ENCODE measurements around the gene DUSP6.

DUSP6 gene

GRCh38 chr12:89389755-89390661 lies 37.7 kb upstream of the DUSP6 start:
- Histone ChIP-seq H3K4me1 (peaks cover 14% of the 10 kb centered on the region), H3K27ac (no peak overlapping the region), H3K36me3 (no peaks in the 10 kb centered on the region), H3K4me2 (peak overlapping the region; percentile 11), H3K4me3 (no peak overlapping the region), H3K9ac (no peak overlapping the region), H3K27me3 (no peaks in the 10 kb centered on the region), H4K20me1 (no peaks in the 10 kb centered on the region), H3K9me3 (no peaks in the 10 kb centered on the region)
- no peak for TF ChIP-seq Cebpa-rat (IDR thresholded peaks at IDR 0.05)

GRCh38 chr12:89386138-89386537 lies 33.8 kb upstream of the DUSP6 start:
- H3K4me2 ChIP-seq = no peak overlapping the region
- H3K36me3 ChIP-seq = no peaks in the 10 kb centered on the region
- TF ChIP-seq Cebpa-rat (IDR thresholded peaks at IDR 0.05) = no peak
- no peak overlapping the region for H3K27ac ChIP-seq
- H3K4me3 ChIP-seq = no peak overlapping the region
- no peak overlapping the region for H3K9ac ChIP-seq
- H3K4me1 ChIP-seq = peaks cover 32% of the 10 kb centered on the region
- no peaks in the 10 kb centered on the region for H3K9me3 ChIP-seq
- H3K27me3 ChIP-seq = no peaks in the 10 kb centered on the region
- no peaks in the 10 kb centered on the region for H4K20me1 ChIP-seq

- H3K9ac ChIP-seq = no peak overlapping the region
- no peaks in the 10 kb centered on the region for H3K27me3 ChIP-seq
- H3K27ac ChIP-seq = no peak overlapping the region
- no peaks in the 10 kb centered on the region for H3K36me3 ChIP-seq
- peaks cover 22% of the 10 kb centered on the region for H3K4me1 ChIP-seq
- peak overlapping the region; percentile 72; the same call in 1 of the 2 replicates for H3K4me2 ChIP-seq
- no peak for TF ChIP-seq Cebpa-rat (IDR thresholded peaks at IDR 0.05)
- H3K9me3 ChIP-seq = no peaks in the 10 kb centered on the region
- no peak overlapping the region for H3K4me3 ChIP-seq
- no peaks in the 10 kb centered on the region for H4K20me1 ChIP-seq
These were observed 32.5 kb upstream of the DUSP6 start for GRCh38 chr12:89384807-89385206.

- Histone ChIP-seq H3K4me1 (peaks cover 19% of the 10 kb centered on the region), H4K20me1 (no peaks in the 10 kb centered on the region), H3K4me2 (peak overlapping the region; percentile 72), H3K27ac (no peak overlapping the region), H3K9me3 (no peaks in the 10 kb centered on the region), H3K36me3 (no peaks in the 10 kb centered on the region), H3K27me3 (no peaks in the 10 kb centered on the region), H3K9ac (no peak overlapping the region), H3K4me3 (no peak overlapping the region)
- no peak for TF ChIP-seq Cebpa-rat (IDR thresholded peaks at IDR 0.05)
These were observed 31.9 kb upstream of the DUSP6 start for GRCh38 chr12:89384050-89384758.

GRCh38 chr12:89383235-89384049 lies 31.1 kb upstream of the DUSP6 start:
- H3K4me2 ChIP-seq = peak overlapping the region; percentile 72

GRCh38 chr12:89382328-89382727 lies 30.0 kb upstream of the DUSP6 start:
- no peak overlapping the region for H3K4me3 ChIP-seq
- H3K4me1 ChIP-seq = peaks cover 26% of the 10 kb centered on the region
- H3K9me3 ChIP-seq = no peaks in the 10 kb centered on the region
- no peaks in the 10 kb centered on the region for H4K20me1 ChIP-seq
- H3K4me2 ChIP-seq = no peak overlapping the region
- no peak for TF ChIP-seq Cebpa-rat (IDR thresholded peaks at IDR 0.05)
- H3K27me3 ChIP-seq = no peaks in the 10 kb centered on the region
- no peak overlapping the region for H3K9ac ChIP-seq
- H3K27ac ChIP-seq = no peak overlapping the region
- no peaks in the 10 kb centered on the region for H3K36me3 ChIP-seq

More at GRCh38 chr12:89383235-89384049, 31.1 kb upstream of the DUSP6 start:
- Histone ChIP-seq H3K4me3 (no peak overlapping the region), H3K27me3 (no peaks in the 10 kb centered on the region), H3K9me3 (no peaks in the 10 kb centered on the region), H3K4me1 (peaks cover 26% of the 10 kb centered on the region), H3K27ac (no peak overlapping the region), H4K20me1 (no peaks in the 10 kb centered on the region), H3K36me3 (no peaks in the 10 kb centered on the region), H3K9ac (no peak overlapping the region)
- no peak for TF ChIP-seq Cebpa-rat (IDR thresholded peaks at IDR 0.05)

GRCh38 chr12:89379839-89380467 lies 27.7 kb upstream of the DUSP6 start:
- H3K4me2 ChIP-seq = no peak overlapping the region
- H3K9ac ChIP-seq = no peak overlapping the region
- H3K36me3 ChIP-seq = no peaks in the 10 kb centered on the region
- no peaks in the 10 kb centered on the region for H3K9me3 ChIP-seq
- H3K4me1 ChIP-seq = peaks cover 26% of the 10 kb centered on the region
- no peaks in the 10 kb centered on the region for H3K27me3 ChIP-seq
- H3K4me3 ChIP-seq = no peak overlapping the region
- H4K20me1 ChIP-seq = no peaks in the 10 kb centered on the region
- no peak for TF ChIP-seq Cebpa-rat (IDR thresholded peaks at IDR 0.05)
- H3K27ac ChIP-seq = no peak overlapping the region

- Histone ChIP-seq H3K27ac (no peak overlapping the region), H3K4me3 (no peak overlapping the region), H3K9ac (no peak overlapping the region), H3K4me2 (no peak overlapping the region), H3K4me1 (peaks cover 19% of the 10 kb centered on the region), H3K36me3 (no peaks in the 10 kb centered on the region), H4K20me1 (no peaks in the 10 kb centered on the region), H3K9me3 (no peaks in the 10 kb centered on the region), H3K27me3 (no peaks in the 10 kb centered on the region)
- no peak for TF ChIP-seq Cebpa-rat (IDR thresholded peaks at IDR 0.05)
These were observed 27.0 kb upstream of the DUSP6 start for GRCh38 chr12:89379148-89379838.

GRCh38 chr12:89376844-89377243 lies 24.5 kb upstream of the DUSP6 start:
- Histone ChIP-seq H4K20me1 (no peaks in the 10 kb centered on the region), H3K27ac (no peak overlapping the region), H3K36me3 (no peaks in the 10 kb centered on the region), H3K9ac (no peak overlapping the region), H3K9me3 (no peaks in the 10 kb centered on the region), H3K4me1 (peaks cover 8% of the 10 kb centered on the region; the same call in 1 of the 2 replicates), H3K4me2 (no peak overlapping the region), H3K4me3 (no peak overlapping the region), H3K27me3 (no peaks in the 10 kb centered on the region)
- TF ChIP-seq Cebpa-rat (IDR thresholded peaks at IDR 0.05) = no peak

Measured in BLaER1 (cell line).